GM21723 (cell line): ENCODE measurements around the gene MAG.
"Not testable (repeated sequence)": the region's sequence is repeated elsewhere in the genome, so short reads cannot be mapped to it uniquely, and the experiment has no call there.

Experiments used
- ATAC-seq: cut with Tn5 transposase; IDR thresholded peaks from one replicate; pipeline ENCODE4 v1.9.1; 2021; ENCODE audit warnings: mild to moderate bottlenecking, moderate library complexity; ENCODE audit not compliant: unreplicated experiment

The MAG gene

GRCh38 chr19:35279985-35280821 lies 11.8 kb upstream of the MAG start:
- no peak for ATAC-seq

GRCh38 chr19:35281303-35281702 lies 10.7 kb upstream of the MAG start:
- ATAC-seq: no peak

GRCh38 chr19:35284153-35285094 lies 7.5 kb upstream of the MAG start:
- ATAC-seq: no peak

- ATAC-seq: no peak
Observed at GRCh38 chr19:35285095-35285449, 6.9 kb upstream of the MAG start.

- ATAC-seq: not testable (repeated sequence)
Observed at GRCh38 chr19:35285465-35285864, 6.5 kb upstream of the MAG start.

- ATAC-seq: not testable (repeated sequence)
Observed at GRCh38 chr19:35286101-35286500, 5.9 kb upstream of the MAG start.

GRCh38 chr19:35287713-35288112 lies 4.2 kb upstream of the MAG start:
- no peak for ATAC-seq

- ATAC-seq: no peak
Observed at GRCh38 chr19:35288331-35288730, 3.6 kb upstream of the MAG start.

- no peak for ATAC-seq
Observed at GRCh38 chr19:35288906-35289305, 3.1 kb upstream of the MAG start.

GRCh38 chr19:35290381-35291127 lies 1.4 kb upstream of the MAG start:
- no peak for ATAC-seq

- no peak for ATAC-seq
Observed at GRCh38 chr19:35291259-35291658, 702 bp upstream of the MAG start.

GRCh38 chr19:35292421-35293362 lies 731 bp downstream of the MAG start:
- no peak for ATAC-seq

GRCh38 chr19:35293363-35293739 lies 1.4 kb downstream of the MAG start:
- ATAC-seq: no peak

- ATAC-seq: no peak
Observed at GRCh38 chr19:35293808-35294207, 1.8 kb downstream of the MAG start.

- no peak for ATAC-seq
Observed at GRCh38 chr19:35294328-35294727, 2.4 kb downstream of the MAG start.

GRCh38 chr19:35294859-35295791 lies 3.2 kb downstream of the MAG start:
- no peak for ATAC-seq

- ATAC-seq: no peak
Observed at GRCh38 chr19:35295792-35296462, 4.0 kb downstream of the MAG start.
